ENCODE measurements around the gene FOLH1. TPM values are rescaled to one million over a fixed set of nuclear protein-coding genes. Genes with fewer than 3 reads are reported as not detected.
"Not testable (repeated sequence)": the region's sequence is repeated elsewhere in the genome, so short reads cannot be mapped to it uniquely, and the experiment has no call there.

FOLH1 gene
- polyA plus RNA-seq, 1 donor (not counting 4 experiments of a cell fraction or from before 2014, with no cell fraction given) = 1.0 TPM

DNA sequence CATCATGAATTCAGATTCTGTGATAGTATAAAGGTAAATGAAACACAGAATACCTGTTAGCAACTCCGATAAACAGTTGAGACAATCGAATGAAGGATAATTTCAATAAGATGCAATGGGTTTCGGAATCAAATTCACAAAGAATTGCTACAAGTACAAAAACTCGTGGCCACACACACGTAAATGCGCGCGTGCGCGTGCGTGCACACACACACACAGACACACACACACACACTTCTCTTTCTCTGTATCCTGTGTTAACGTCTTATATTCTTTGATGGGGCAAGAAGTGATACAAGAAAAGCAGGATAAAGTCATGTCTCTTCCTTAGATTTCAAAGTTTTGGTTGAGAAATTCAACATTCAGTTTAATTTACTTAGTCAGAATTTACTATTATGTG is 57.2 kb downstream of the FOLH1 start:
- H4K20me1 ChIP-seq (ENCODE audit: control insufficient read depth, extremely low read depth, insufficient read depth, low read length) = no peaks in the 10 kb centered on the region
- H3K4me2 ChIP-seq (ENCODE audit: control insufficient read depth, extremely low read depth, insufficient read depth, low read depth, low read length) = no peak overlapping the region
- DNase-seq (ENCODE audit: low read depth, low spot score) (no peak), FAIRE-seq (no peak)
- no peaks in the 10 kb centered on the region for H3K9me1 ChIP-seq (ENCODE audit: control insufficient read depth, extremely low read depth, insufficient read depth, low read length)
- TF ChIP-seq EZH2 (IDR thresholded peaks at IDR 0.05; ENCODE audit: low read length) = no peak
- TF ChIP-seq, protein P1, sequence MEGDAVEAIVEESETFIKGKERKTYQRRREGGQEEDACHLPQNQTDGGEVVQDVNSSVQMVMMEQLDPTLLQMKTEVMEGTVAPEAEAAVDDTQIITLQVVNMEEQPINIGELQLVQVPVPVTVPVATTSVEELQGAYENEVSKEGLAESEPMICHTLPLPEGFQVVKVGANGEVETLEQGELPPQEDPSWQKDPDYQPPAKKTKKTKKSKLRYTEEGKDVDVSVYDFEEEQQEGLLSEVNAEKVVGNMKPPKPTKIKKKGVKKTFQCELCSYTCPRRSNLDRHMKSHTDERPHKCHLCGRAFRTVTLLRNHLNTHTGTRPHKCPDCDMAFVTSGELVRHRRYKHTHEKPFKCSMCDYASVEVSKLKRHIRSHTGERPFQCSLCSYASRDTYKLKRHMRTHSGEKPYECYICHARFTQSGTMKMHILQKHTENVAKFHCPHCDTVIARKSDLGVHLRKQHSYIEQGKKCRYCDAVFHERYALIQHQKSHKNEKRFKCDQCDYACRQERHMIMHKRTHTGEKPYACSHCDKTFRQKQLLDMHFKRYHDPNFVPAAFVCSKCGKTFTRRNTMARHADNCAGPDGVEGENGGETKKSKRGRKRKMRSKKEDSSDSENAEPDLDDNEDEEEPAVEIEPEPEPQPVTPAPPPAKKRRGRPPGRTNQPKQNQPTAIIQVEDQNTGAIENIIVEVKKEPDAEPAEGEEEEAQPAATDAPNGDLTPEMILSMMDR (optimal IDR thresholded peaks at IDR 0.05 in 1 of 3, IDR thresholded peaks at IDR 0.05 in 1 of 3, conservative IDR thresholded peaks at IDR 0.05 in 1 of 3; ENCODE audit: extremely low read depth in 1 of 3, insufficient read depth in 2 of 3, low read length in 3 of 3) = no peak
- H3K9me3 ChIP-seq (ENCODE audit: control insufficient read depth, low read depth, low read length) = no peaks in the 10 kb centered on the region
- dilution Hi-C loops (cut with MboI; ENCODE audit: extremely low pct_ligation_motif_present, low sequenced_read_pairs) = no loop called here
- no peaks in the 10 kb centered on the region for H3K4me1 ChIP-seq (ENCODE audit: control insufficient read depth, extremely low read depth, insufficient read depth, low read length)
- no peak overlapping the region for H2AFZ ChIP-seq (ENCODE audit: control insufficient read depth, low read length)
- no peak overlapping the region for H3K9ac ChIP-seq (ENCODE audit: control insufficient read depth, extremely low read depth, insufficient read depth, low read length)
- no peaks in the 10 kb centered on the region for H3K27me3 ChIP-seq (ENCODE audit: control insufficient read depth, extremely low read depth, insufficient read depth, low read length)
- no peaks in the 10 kb centered on the region for H3K36me3 ChIP-seq (ENCODE audit: control insufficient read depth in 2 of 2, extremely low read depth in 1 of 2, insufficient read depth in 2 of 2, low read length in 2 of 2)
- H3K79me2 ChIP-seq (ENCODE audit: control insufficient read depth, insufficient read depth, low read length) = no peaks in the 10 kb centered on the region
- H3K4me3 ChIP-seq (ENCODE audit: control insufficient read depth in 2 of 3, extremely low read depth in 1 of 3, insufficient read depth in 2 of 3, low read depth in 1 of 3, low read length in 3 of 3) = no peak overlapping the region
- no peak overlapping the region for H3K27ac ChIP-seq (ENCODE audit: control insufficient read depth, insufficient read depth, low read length)

DNA sequence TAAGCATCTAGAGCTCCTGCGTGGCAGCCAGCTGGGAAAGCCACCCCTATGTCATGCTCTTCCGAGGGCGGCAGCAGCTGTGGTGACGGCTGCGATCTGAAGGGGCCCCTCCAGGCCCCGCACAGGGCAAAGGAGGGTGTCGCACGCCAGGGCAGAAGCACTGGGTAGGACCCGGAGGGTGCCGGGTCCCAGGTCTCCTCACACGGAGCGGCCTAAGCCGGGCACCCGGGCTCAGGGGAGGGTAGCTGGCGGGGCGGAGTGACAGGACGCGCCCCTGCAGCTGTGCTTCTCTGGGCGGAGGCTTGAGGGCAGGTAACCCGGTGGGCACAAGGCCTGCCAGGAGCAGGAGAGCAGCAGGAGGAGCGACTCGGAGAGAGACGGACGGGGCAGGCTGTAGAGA is 106.0 kb downstream of the FOLH1 start:
- dilution Hi-C loops (cut with MboI; ENCODE audit: extremely low pct_ligation_motif_present, low sequenced_read_pairs); H3K9ac ChIP-seq (ENCODE audit: control insufficient read depth, extremely low read depth, insufficient read depth, low read length); H3K36me3 ChIP-seq (ENCODE audit: control insufficient read depth in 2 of 2, extremely low read depth in 1 of 2, insufficient read depth in 2 of 2, low read length in 2 of 2); H3K79me2 ChIP-seq (ENCODE audit: control insufficient read depth, insufficient read depth, low read length); H3K27ac ChIP-seq (ENCODE audit: control insufficient read depth, insufficient read depth, low read length); H2AFZ ChIP-seq (ENCODE audit: control insufficient read depth, low read length); H3K4me3 ChIP-seq (ENCODE audit: control insufficient read depth in 2 of 3, extremely low read depth in 1 of 3, insufficient read depth in 2 of 3, low read depth in 1 of 3, low read length in 3 of 3); FAIRE-seq; H4K20me1 ChIP-seq (ENCODE audit: control insufficient read depth, extremely low read depth, insufficient read depth, low read length); H3K9me3 ChIP-seq (ENCODE audit: control insufficient read depth, low read depth, low read length); DNase-seq (ENCODE audit: low read depth, low spot score); H3K27me3 ChIP-seq (ENCODE audit: control insufficient read depth, extremely low read depth, insufficient read depth, low read length); H3K4me2 ChIP-seq (ENCODE audit: control insufficient read depth, extremely low read depth, insufficient read depth, low read depth, low read length); H3K4me1 ChIP-seq (ENCODE audit: control insufficient read depth, extremely low read depth, insufficient read depth, low read length); H3K9me1 ChIP-seq (ENCODE audit: control insufficient read depth, extremely low read depth, insufficient read depth, low read length): not testable (repeated sequence)

Other genes with a start within 250 kb of the FOLH1 start
- gene TRIM51G, start 224.7 kb downstream of the FOLH1 start, polyA plus RNA-seq = not detected in 3 replicates
- not detected in 3 replicates for gene TRIM49B, start 179.8 kb downstream of the FOLH1 start, polyA plus RNA-seq
- not detected in 3 replicates for gene TRIM64C, start 149.5 kb downstream of the FOLH1 start, polyA plus RNA-seq